GM12878 (cell line): ENCODE measurements around the gene PRM2. TPM values are rescaled to one million over a fixed set of nuclear protein-coding genes. Genes with fewer than 3 reads are reported as not detected.

Experiments used
- BMI1 ChIP-seq: fragments of 450-650 bp; IDR thresholded peaks from 2 replicates; pipeline ENCODE4 v1.6.1; 2016; ENCODE audit warnings: mild to moderate bottlenecking, moderate library complexity, borderline replicate concordance
- FOS ChIP-seq: IDR thresholded peaks from 3 replicates; pipeline ENCODE4 v1.6.1; 2011; ENCODE audit warnings: borderline replicate concordance; ENCODE audit not compliant: insufficient read length; ENCODE audit errors: extremely low read depth
- GATAD2B ChIP-seq: fragments of 450-650 bp; conservative IDR thresholded peaks from 2 replicates; pipeline ENCODE4 v1.6.1; 2017; ENCODE audit warnings: low read depth, mild to moderate bottlenecking, moderate library complexity
- HDGF ChIP-seq: fragments of 450-650 bp; IDR thresholded peaks from 2 replicates; pipeline ENCODE4 v1.6.1; 2016; ENCODE audit warnings: antibody characterized with exemption
- HSF1 ChIP-seq: fragments of 150-350 bp; IDR thresholded peaks from 2 replicates; pipeline ENCODE4 v1.6.1; 2014; ENCODE audit warnings: mild to moderate bottlenecking, low read depth, low read length
- IKZF1 ChIP-seq: fragments of 450-650 bp; conservative IDR thresholded peaks from 2 replicates; pipeline ENCODE4 v1.6.1; 2017; ENCODE audit warnings: antibody characterized with exemption, mild to moderate bottlenecking
- KAT2A ChIP-seq: conservative IDR thresholded peaks from 2 replicates; pipeline ENCODE4 v1.6.1; 2011; ENCODE audit warnings: low read depth, low read length; ENCODE audit not compliant: control insufficient read depth
- PML ChIP-seq: IDR thresholded peaks from 2 replicates; pipeline ENCODE4 v1.6.1; 2012; ENCODE audit warnings: low read length, inconsistent platforms
- POLR2AphosphoS2 ChIP-seq: IDR thresholded peaks from 2 replicates; pipeline ENCODE4 v1.6.1; 2011; ENCODE audit warnings: low read depth, mild to moderate bottlenecking, low read length, improper control_type of control experiment, moderate library complexity
- POU2F2 ChIP-seq: IDR thresholded peaks from 3 replicates; pipeline ENCODE4 v1.6.1; 2011; ENCODE audit warnings: low read depth, mild to moderate bottlenecking, low read length, borderline replicate concordance
- RB1 ChIP-seq: fragments of 450-650 bp; formaldehyde crosslinking; IDR thresholded peaks from 2 replicates; pipeline ENCODE4 v1.6.1; 2017; ENCODE audit warnings: mild to moderate bottlenecking, borderline replicate concordance
- RELB ChIP-seq: fragments of 450-650 bp; IDR thresholded peaks from 2 replicates; pipeline ENCODE4 v1.6.1; 2017; ENCODE audit warnings: low read depth, mild to moderate bottlenecking, moderate library complexity
- SUZ12 ChIP-seq: fragments of 200-600 bp; sonication (generic); IDR thresholded peaks from one replicate; pipeline ENCODE4 v1.6.1; 2018; ENCODE audit warnings: antibody characterized with exemption, mild to moderate bottlenecking; ENCODE audit not compliant: unreplicated experiment
- TARDBP ChIP-seq: IDR thresholded peaks from 2 replicates; pipeline ENCODE4 v1.6.1; 2016; ENCODE audit warnings: borderline replicate concordance
- USF2 ChIP-seq: IDR thresholded peaks from 2 replicates; pipeline ENCODE4 v1.6.1; 2011; ENCODE audit warnings: low read depth, low read length, improper control_type of control experiment, borderline replicate concordance
- polyA plus RNA-seq, 11 experiments: library from polyadenylated mRNA; depleted of rRNA in 4 of 11; unstranded in 6 of 11; stranded (reverse) in 5 of 11; fragments of >200 nt; fragmentation: Nextera tagmentation in 4 of 11; fragmentation: Illumina TruSeq in 1 of 11; extraction: Ambion mirVana in 4 of 11; extraction: Trizol in 1 of 11; gene quantifications; 1 replicate in 1 of 11; 2 replicates in 10 of 11; pipeline versions ENCODE4 v1.2.1 to v1.2.3, GENCODE V29; 2011 to 2016; ENCODE audit warnings: inconsistent platforms in 2 of 11, missing spikeins in 2 of 11, low read depth in 1 of 11
- total RNA-seq, 4 experiments: library from RNA; depleted of rRNA in 3 of 4; stranded (reverse); fragments of >200 nt in 3 of 4; fragmentation: Illumina TruSeq in 1 of 4; extraction: Trizol in 1 of 4; gene quantifications; 2 replicates each; pipeline versions ENCODE4 v1.2.1 to v1.2.3, GENCODE V29; 2013 to 2021
- TF ChIP-seq, protein P1 (sequence below): fragments of 450-650 bp; IDR thresholded peaks from 2 replicates; pipeline ENCODE4 v1.6.1; 2014; ENCODE audit warnings: mild to moderate bottlenecking
- TF ChIP-seq, protein P2 (sequence below): fragments of 150-350 bp; IDR thresholded peaks from 2 replicates; pipeline ENCODE4 v1.6.1; 2016; ENCODE audit warnings: low read depth, low read length

PRM2 gene
- total and polyA plus RNA-seq, 10 of the 15 experiments (the other 5 are each of a cell fraction or from before 2014, with no cell fraction given) = not detected

DNA sequence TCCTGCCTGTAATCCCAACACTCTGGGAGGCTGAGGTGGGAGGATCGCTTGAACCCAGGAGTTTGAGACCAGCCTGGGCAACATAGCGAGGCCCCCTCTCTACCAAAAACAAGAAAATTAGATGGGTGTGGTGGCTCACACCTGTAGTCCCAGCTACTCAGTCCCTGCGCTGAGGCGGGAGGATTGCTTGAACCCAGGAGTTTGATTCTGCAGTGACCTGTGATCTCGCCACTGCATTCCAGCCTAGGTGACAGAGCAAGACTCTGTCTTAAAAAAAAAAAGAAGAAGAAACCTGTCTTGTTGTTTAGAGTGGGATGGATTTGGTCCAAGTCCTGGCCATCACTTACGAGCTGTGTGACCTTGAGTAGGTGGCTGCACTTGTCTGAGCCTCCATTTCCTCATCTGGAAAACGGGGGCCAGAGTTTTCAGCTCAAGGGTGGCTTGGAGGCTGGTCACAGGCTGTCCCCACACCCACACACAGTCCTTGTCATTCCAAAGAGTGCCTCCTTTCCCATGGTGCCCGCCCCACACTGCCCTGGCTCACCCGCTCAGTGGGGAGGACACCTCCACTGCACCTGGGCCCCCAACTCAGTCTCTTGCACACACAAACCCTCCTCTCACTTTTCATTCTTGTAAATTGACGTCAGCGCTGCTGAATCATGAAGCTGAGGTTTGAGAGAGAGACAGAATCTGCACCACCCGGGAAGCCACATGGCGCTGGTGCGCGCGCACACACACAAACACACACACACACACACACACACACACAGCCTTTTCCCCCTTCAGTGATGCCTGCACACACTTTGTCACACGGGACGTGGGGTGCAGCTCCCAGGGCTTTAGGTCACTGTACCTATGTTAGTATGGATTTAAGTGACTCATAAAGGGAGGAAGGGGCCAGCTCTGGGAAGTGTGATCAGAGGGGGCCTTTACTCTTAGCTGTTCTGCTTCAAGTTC lies 24.5 kb downstream of the PRM2 start (continued):
- no peak for TF ChIP-seq FOS
- TF ChIP-seq USF2 = no peak
- 0 out of 2 replicates have a peak, but pooled peaks have one; percentile 41 for TF ChIP-seq GATAD2B
- TF ChIP-seq KAT2A = no peak
- peak; percentile 71; the same call in 1 of the 2 replicates for TF ChIP-seq TARDBP
- TF ChIP-seq, protein P1, sequence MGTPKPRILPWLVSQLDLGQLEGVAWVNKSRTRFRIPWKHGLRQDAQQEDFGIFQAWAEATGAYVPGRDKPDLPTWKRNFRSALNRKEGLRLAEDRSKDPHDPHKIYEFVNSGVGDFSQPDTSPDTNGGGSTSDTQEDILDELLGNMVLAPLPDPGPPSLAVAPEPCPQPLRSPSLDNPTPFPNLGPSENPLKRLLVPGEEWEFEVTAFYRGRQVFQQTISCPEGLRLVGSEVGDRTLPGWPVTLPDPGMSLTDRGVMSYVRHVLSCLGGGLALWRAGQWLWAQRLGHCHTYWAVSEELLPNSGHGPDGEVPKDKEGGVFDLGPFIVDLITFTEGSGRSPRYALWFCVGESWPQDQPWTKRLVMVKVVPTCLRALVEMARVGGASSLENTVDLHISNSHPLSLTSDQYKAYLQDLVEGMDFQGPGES = no peak
- TF ChIP-seq RB1 = peak; percentile 43; the same call in 1 of the 2 replicates
- peak; percentile 75 for TF ChIP-seq IKZF1
- TF ChIP-seq BMI1 = peak; percentile 76; the same call in 1 of the 2 replicates
- peak; percentile 86 for TF ChIP-seq HDGF
- TF ChIP-seq, protein P2, sequence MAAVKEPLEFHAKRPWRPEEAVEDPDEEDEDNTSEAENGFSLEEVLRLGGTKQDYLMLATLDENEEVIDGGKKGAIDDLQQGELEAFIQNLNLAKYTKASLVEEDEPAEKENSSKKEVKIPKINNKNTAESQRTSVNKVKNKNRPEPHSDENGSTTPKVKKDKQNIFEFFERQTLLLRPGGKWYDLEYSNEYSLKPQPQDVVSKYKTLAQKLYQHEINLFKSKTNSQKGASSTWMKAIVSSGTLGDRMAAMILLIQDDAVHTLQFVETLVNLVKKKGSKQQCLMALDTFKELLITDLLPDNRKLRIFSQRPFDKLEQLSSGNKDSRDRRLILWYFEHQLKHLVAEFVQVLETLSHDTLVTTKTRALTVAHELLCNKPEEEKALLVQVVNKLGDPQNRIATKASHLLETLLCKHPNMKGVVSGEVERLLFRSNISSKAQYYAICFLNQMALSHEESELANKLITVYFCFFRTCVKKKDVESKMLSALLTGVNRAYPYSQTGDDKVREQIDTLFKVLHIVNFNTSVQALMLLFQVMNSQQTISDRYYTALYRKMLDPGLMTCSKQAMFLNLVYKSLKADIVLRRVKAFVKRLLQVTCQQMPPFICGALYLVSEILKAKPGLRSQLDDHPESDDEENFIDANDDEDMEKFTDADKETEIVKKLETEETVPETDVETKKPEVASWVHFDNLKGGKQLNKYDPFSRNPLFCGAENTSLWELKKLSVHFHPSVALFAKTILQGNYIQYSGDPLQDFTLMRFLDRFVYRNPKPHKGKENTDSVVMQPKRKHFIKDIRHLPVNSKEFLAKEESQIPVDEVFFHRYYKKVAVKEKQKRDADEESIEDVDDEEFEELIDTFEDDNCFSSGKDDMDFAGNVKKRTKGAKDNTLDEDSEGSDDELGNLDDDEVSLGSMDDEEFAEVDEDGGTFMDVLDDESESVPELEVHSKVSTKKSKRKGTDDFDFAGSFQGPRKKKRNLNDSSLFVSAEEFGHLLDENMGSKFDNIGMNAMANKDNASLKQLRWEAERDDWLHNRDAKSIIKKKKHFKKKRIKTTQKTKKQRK = no peak
- TF ChIP-seq POU2F2 = peak; percentile 23; the same call in 2 of the 3 replicates
- no peak for TF ChIP-seq SUZ12
- TF ChIP-seq PML = no peak
- peak; percentile 74; the same call in 1 of the 2 replicates for TF ChIP-seq POLR2AphosphoS2
- TF ChIP-seq HSF1 = no peak
- peak; percentile 63; the same call in 1 of the 2 replicates for TF ChIP-seq RELB
